Eye (tissue), 1 donor: ENCODE results near the gene MAN1A1.
A peak's percentile ranks its signal among the peaks of the same experiment; 100 is the strongest.
"Not testable (repeated sequence)": the region's sequence is repeated elsewhere in the genome, so short reads cannot be mapped to it uniquely, and the experiment has no call there.

Experiments used
- DNase-seq: peaks from one replicate; pipeline ENCODE4 v3.0.0-alpha.2; 2015

The MAN1A1 gene

GRCh38 chr6:119299694-119300093, 49.9 kb downstream of the MAN1A1 start:
- no peak for DNase-seq

- DNase-seq, result no peak
Observed at GRCh38 chr6:119297049-119297448, 52.5 kb downstream of the MAN1A1 start.

DNA sequence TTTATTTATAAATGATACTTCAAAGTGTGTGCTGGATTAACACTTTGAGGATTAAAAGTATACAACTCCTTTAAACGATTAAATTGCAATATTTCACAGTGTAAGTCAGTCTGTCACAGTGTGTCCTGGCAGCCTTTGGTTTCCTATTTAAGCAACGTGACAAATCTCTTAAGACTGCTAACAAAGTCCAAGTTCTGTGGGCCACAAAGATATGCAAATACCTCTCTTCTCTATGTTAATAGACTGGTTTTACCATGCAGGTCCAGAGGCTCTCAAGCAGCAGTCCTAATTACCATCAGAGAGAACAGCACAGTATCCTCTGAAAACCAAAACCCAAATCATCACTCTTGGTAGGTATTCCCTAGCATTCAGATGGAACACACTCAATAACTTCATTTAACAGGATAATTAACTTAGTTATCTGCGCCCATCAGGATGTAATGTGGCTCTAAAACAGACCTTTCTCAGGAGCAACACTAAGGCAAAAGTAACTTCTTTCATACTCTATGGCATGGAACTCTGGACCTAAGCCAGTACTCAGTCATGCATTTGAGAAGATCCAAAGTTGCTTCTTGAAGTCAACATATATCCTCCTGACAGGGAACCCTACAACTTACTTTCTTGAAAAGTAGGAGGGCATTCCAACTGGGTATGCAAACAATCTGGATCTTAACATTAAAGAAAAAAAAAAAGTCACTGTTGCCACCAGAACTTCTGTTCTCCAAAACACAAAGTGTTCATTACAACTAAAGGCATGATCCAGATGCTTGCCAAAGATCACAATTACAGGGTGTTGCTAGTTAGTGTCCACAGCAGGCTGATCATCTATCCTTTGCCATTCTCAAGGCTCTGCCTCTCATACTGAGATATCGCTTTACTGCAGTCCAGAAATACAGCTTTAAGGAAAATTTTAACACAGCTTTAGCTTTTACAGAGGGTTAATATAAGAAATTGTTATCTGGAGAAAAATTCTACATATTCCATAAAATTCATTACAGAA, 53.2 kb downstream of the MAN1A1 start:
- DNase-seq, result no peak

DNA sequence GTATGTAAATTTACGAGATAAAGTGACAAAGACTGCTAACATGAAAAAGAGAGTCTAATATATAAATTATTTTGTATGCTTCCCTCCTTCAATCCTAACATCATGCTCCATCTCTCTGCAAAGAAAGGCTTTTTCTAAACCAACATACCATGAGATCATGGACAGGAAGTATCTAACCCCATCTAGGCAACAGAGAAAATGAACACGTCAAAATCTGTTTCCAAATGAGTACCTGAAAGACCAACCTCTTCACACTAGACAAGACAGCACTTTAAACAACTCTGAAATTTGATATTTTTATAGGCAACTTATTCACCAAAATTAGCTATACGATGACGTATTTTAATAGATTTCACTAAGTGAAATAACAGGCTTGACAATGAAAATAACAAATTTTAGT, 54.6 kb downstream of the MAN1A1 start:
- no peak for DNase-seq

DNA sequence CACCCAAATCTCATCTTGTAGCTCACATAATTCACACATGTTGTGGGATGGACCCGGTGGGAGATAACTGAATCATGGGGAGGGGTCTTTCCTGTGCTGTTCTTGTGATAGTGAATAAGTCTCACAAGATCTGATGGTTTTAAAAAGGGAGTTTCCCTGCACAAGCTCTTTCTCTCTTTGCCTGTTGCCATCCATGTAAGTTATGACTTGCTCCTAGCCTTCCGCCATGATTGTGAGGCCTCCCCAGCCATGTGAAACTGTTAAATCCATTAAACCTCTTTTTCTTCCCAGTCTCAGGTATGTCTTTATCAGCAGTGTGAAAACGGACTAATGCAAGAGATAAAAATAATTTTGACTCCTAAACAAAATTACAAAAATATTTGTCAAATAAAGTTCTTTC, 58.5 kb downstream of the MAN1A1 start:
- DNase-seq, result not testable (repeated sequence)

DNA sequence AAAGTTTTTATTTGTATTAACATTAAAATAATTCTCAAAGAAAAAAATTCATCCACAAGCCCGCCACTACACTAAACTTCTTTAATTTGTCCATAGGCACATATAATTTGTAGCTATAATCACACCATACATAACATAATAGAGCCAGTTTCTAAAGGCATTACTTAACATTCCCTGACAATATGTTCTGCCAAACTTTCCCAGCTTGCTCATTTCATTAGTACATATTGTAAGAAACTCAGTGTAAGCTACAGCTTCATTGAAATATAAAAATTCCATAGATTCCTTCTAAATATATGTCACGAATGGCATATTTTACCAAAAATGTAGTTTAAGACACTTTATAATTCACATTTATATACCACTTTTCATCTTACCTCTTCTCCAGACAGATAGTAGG, 59.3 kb downstream of the MAN1A1 start:
- DNase-seq, result no peak

DNA sequence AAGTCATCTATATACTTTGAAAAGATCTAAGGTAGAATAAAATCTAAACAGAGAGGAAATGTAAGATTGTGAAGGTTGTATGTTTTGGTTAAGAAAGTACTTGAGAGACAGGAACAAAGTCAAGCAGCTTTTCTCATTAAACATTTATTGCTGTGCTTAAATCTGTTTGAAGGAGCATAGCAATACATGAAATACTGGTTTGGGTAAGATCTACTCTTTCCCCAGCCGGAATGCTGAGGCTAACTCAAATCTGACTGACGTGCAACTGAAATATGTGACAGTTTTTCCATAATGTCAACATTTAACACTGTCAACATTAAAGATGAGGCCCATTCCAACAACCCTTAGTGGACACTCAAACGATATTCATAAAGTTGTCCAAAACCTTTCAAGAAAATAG, 59.9 kb downstream of the MAN1A1 start:
- no peak for DNase-seq

DNA sequence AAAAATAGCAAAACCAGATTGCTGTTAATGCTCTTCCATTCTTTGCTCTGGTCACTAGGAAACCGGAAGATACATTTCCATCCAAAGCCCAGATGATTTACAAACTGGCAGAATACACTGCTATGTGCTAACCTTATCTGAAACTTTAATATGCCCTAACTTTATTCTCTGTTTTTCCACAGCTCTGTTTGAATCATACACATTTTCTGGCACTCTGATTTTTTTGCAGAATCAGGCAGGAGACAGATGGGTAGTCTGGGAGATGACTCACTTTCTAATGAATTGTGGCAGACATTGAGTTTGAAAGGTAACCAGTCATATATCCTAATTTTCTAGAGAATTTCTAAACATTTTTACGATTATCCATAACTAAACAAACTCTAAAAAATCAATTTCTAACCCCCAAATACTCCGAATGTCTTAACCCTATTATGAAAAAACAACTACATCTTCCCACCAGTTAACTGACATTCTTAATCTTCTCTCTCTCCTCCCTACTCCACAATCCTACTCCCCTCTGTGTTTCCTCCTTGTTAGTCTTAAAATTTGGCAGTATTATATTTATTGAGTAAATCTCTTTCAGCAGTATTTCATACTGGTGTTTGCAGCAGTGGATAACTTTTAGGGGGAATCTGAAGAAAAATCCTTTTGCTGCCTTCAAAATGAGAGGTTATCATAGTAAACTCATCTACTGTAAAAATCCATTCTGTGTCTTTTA, 63.5 kb downstream of the MAN1A1 start:
- DNase-seq, result no peak

- DNase-seq, result no peak
Observed at GRCh38 chr6:119284861-119285521, 64.6 kb downstream of the MAN1A1 start.

DNA sequence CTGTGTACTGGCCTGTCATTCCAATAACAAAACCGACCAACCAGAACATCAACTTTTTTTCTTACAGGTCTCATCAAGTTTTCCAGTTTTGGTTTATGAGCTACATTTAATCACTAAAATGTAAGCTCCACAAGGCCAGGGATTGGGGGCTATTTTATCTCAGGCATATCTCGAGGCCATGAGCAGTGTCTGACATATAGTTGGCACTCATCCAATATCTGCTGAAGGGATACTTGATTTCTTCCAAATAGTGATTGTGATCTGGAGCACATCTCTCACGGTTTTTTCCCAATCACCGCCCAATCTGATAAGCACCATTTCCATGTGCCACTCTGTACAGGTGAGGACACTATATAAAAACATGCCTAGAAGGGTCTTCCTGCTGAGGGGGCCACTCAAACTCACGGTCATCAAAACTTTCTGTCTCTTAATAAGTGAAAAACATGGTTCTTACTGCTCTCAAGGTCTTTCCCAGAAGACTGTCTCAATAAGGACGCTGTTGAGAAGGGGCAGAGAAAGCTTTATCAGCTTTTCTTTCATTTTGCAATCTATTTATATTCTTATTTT, 65.5 kb downstream of the MAN1A1 start:
- DNase-seq, result no peak

DNA sequence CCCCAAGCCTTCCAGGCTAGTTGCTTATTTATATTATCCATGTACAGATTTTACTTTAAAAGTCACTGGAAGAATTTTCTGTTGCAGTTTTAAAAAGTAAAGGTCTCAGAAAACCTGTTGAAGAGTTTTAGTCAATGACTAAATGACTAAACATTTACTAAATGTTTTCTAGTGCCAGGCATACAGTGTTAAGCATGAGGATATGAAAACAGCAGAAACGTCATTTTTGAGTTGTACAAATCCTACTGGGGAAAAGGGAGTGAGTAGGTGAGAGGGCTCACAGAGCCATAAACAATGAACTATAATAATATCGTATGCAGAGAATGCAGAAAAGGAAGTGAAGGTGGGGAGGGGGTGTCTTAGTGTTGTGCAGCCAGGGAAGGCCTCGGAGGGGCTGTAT, 66.3 kb downstream of the MAN1A1 start:
- no peak for DNase-seq

DNA sequence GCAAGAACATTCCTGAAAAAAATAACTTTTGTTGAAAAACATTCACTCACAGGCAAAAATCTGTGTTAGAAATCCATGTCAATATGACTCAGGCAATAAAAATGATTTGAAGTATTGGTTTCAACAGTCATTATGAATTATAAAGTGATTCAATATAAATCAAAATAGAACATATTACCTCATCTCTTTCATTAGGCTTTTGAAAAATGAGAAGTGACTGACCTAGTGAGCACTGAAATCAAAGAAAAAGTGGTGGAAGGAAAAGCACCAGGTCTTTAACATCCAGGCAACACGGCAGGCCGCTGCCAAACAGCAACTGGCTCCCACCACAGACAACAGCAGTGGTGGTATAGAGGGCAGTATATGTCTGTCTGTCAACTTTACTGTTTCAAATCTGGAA, 68.9 kb downstream of the MAN1A1 start:
- no peak for DNase-seq

DNA sequence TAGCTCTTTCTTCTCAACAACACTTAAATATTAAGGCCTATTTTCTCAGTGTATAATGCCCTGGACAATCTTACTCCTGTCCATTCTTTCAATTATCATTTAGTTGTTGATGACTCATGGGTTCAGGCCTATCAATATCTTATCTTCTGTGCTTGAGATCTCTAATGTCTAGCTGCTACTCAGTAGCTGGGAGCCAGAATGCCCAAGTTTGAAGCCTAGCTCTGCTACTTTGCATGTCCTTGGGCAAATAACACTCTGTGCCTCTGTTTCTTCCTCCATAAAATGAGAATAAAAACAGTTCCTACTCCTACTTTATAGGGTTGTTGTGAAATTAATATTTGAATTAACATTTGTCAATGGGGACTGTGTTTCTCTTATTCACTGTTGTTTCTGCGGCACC, 69.5 kb downstream of the MAN1A1 start:
- DNase-seq, result no peak

GRCh38 chr6:119278625-119279024, 70.9 kb downstream of the MAN1A1 start:
- peak; percentile 8 for DNase-seq

DNA sequence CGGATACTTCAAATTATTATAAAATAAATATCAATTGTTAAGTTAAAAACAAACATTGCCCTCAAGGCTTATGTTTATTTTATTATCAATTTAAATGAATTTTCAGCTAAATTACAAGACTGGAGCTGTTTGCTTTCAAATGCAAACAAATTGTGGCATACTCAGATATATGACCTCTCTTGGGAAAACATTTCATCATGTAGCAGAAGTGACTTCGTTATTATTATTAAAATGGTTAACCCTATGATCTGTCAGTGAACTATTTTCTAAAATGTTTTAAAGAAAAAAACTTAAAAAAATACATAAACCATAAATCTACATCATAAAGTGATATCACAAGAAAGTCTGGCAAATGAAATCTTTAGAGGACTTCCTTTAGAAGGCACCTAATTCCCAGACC, 72.5 kb downstream of the MAN1A1 start:
- no peak for DNase-seq

- no peak for DNase-seq
Observed at GRCh38 chr6:119276211-119276610, 73.3 kb downstream of the MAN1A1 start.

GRCh38 chr6:119274197-119274595, 75.4 kb downstream of the MAN1A1 start:
- no peak for DNase-seq

DNA sequence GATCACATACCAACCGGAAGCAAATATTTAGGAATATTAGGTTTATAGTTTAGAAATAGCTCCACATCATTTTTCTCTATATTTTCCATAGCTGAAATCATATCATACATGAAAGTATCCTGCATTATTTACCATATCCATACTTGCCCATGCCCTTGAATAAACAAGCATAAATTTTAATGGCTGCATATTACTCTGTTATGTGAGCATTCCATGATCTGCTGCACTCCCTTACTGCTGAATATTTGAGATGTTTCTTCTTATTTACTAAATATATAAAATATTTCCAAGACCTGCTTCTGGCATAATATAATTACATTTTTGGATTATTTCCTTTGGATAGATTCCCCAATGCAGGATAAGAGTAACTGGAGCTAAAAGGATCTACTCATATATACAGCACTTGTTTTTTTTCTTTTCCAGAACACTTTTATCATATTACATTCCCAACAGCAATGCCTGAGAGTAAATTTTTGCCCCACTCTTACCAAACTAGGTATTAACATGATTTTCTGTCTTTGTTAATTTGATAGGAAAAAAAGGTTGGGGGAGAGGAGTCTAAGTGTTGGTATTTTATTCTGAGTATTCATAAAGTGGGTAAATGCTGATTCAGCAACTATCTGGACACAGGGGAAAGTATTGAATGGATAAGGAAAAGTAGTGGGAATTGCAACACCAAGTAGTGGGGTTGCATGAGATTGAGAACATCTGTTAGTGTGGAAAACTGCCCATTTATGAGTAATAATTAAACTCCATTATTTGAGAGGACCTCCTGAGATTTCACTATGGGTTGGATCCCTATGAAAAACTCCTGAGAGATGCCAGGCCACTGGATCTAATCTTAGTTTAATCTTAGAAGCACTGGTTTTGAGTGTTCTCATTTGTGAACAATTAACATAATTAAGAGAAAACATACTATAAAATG, 76.0 kb downstream of the MAN1A1 start:
- no peak for DNase-seq

DNA sequence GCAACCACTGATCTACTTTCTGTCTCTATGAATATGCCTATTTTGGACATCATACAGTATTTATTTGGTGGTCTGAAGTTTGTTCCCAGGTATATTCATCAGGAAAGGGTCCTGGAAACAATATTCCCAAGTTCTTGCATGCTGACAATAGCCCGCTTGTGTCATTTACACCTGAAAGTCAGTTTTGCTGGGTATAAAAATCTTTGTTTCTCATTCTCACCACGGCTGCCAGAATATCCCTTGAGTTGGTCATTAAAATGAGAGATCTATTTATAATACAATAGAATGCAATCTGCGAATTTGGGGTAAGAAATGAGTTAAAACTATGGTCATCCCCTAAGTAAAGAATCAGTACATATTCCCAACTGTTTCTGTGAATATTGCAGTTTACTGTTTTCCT, 79.0 kb downstream of the MAN1A1 start:
- DNase-seq, result no peak

DNA sequence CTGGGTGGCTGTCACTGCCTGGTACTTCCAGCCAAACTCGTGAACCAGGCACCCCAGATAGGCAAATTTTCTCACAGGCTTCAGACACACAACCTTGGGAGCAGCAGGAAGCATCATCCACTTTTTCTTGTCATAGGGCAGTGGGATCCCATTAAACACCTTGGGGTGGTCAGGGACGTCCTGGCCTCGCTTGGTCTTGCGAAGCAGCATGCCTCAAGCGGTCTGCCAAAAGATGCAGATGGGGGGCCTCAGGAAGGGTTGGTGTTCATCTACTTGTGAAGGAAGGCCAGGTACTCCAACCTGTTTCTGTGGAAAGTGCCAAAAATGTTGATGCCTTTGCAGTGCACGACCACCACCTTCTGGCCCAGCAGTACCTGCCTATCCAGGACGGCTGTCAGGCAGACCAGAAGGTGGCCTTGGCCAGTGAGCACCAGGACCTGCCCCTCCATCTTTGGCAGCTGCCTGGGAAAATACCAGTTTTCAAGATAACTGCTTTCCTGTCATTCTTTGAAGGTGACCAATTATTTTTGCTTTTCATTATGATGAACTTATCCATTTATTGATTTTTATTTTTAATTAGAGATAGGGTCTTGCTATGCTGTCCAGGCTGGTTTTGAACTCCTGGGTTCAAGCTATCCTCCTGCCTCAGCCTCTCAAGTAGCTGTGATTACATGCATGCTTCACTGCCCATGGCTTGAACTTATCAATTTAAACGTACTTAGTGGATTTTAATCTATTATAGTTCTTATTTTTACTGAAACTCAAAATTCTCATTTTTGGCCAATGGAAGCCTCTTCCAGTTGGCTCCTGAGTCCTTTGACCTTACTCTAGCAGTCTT, 80.1 kb downstream of the MAN1A1 start:
- no peak for DNase-seq
